K562 (cell line): Measurements from ENCODE around the gene ERN1. TPM values are rescaled to one million over a fixed set of nuclear protein-coding genes. Genes with fewer than 3 reads are reported as not detected.

ENCODE experiments used
- CLOCK ChIP-seq: fragments of 250-450 bp; sonication (Bioruptor Pico); IDR thresholded peaks from 2 replicates; pipeline ENCODE4 v1.4.0; 2020; ENCODE audit warnings: mild to moderate bottlenecking, moderate library complexity, borderline replicate concordance
- DNMT1 ChIP-seq: fragments of 450-650 bp; IDR thresholded peaks from 2 replicates; pipeline ENCODE4 v1.6.1; 2016; ENCODE audit warnings: antibody characterized with exemption, mild to moderate bottlenecking
- HDAC8 ChIP-seq: fragments of 450-650 bp; IDR thresholded peaks from 2 replicates; pipeline ENCODE4 v1.6.1; 2016; ENCODE audit warnings: mild to moderate bottlenecking, missing genetic modification characterization, moderate library complexity, missing compliant biosample characterization
- LEF1 ChIP-seq: fragments of 450-650 bp; IDR thresholded peaks from 2 replicates; pipeline ENCODE4 v1.6.1; 2016; ENCODE audit warnings: mild to moderate bottlenecking
- MED1 ChIP-seq: sonication (generic); formaldehyde crosslinking; IDR thresholded peaks from 2 replicates; pipeline ENCODE4 v1.8.1; 2023; ENCODE audit warnings: missing genetic modification reagents, borderline replicate concordance
- PATZ1 ChIP-seq: fragments of 250-450 bp; sonication (Bioruptor Pico); IDR thresholded peaks from 2 replicates; pipeline ENCODE4 v1.5.0; 2020; ENCODE audit warnings: mild to moderate bottlenecking, borderline replicate concordance
- PML ChIP-seq: IDR thresholded peaks from 2 replicates; pipeline ENCODE4 v1.6.1; 2012; ENCODE audit warnings: low read length, inconsistent platforms
- PURB ChIP-seq: sonication (generic); formaldehyde crosslinking; IDR thresholded peaks from 2 replicates; pipeline ENCODE4 v1.9.0; 2021; ENCODE audit warnings: low read depth, mild to moderate bottlenecking, missing genetic modification reagents
- SETDB1 ChIP-seq: IDR thresholded peaks from one replicate; pipeline ENCODE4 v1.6.1; 2012; ENCODE audit warnings: low read length, control low read depth, inconsistent platforms
- ZNF263 ChIP-seq: sonication (generic); formaldehyde crosslinking; IDR thresholded peaks from 2 replicates; pipeline ENCODE4 v1.8.0; 2022; ENCODE audit warnings: mild to moderate bottlenecking, missing genetic modification reagents, borderline replicate concordance
- ZNF57 ChIP-seq: fragments of 450-650 bp; formaldehyde crosslinking; IDR thresholded peaks from 2 replicates; pipeline ENCODE4 v1.4.0; 2020; ENCODE audit warnings: mild to moderate bottlenecking, moderate library complexity
- ZNF717 ChIP-seq: fragments of 250-450 bp; sonication (Bioruptor Pico); IDR thresholded peaks from 2 replicates; pipeline ENCODE4 v1.5.0; 2021
- polyA plus RNA-seq, 8 experiments: library from polyadenylated mRNA; depleted of rRNA in 4 of 8; stranded (reverse) in 5 of 8; unstranded in 3 of 8; fragments of >200 nt; fragmentation: Nextera tagmentation in 2 of 8; fragmentation: Illumina TruSeq in 1 of 8; extraction: Ambion mirVana in 2 of 8; extraction: Trizol in 1 of 8; gene quantifications; 2 replicates each; pipeline versions ENCODE4 v1.2.1 to v1.2.3, GENCODE V29; 2011 to 2014; ENCODE audit warnings: inconsistent platforms in 1 of 8, missing spikeins in 1 of 8
- total RNA-seq, 7 experiments: library from RNA; depleted of rRNA in 6 of 7; stranded (reverse); fragments of >200 nt in 6 of 7; fragmentation: Illumina TruSeq in 2 of 7; extraction: Trizol in 2 of 7; gene quantifications; 2 replicates each; pipeline versions ENCODE4 v1.2.1 to v1.2.3, GENCODE V29; 2011 to 2021; ENCODE audit warnings: low replicate concordance in 1 of 7
- TF ChIP-seq, protein P1 (sequence below): sonication (generic); formaldehyde crosslinking; IDR thresholded peaks from 2 replicates; pipeline ENCODE4 v1.8.0; 2022; ENCODE audit warnings: missing genetic modification reagents, mild to moderate bottlenecking, borderline replicate concordance
- TF ChIP-seq, protein P2 (sequence below), 2 experiments: fragments of 450-650 bp; conservative IDR thresholded peaks; 2 replicates each; pipeline ENCODE4 v1.6.1; 2017; ENCODE audit warnings: mild to moderate bottlenecking in 2 of 2, moderate library complexity in 2 of 2
- TF ChIP-seq, protein P3 (sequence below): fragments of 250-450 bp; sonication (Bioruptor Pico); IDR thresholded peaks from 2 replicates; pipeline ENCODE4 v1.5.0; 2021
- TF ChIP-seq, protein P4 (sequence below): fragments of 250-450 bp; sonication (Bioruptor Pico); IDR thresholded peaks from 2 replicates; pipeline ENCODE4 v1.5.0; 2020; ENCODE audit warnings: mild to moderate bottlenecking

Gene ERN1
- total and polyA plus RNA-seq, 9 of the 15 experiments (the other 6 are each of a cell fraction or from before 2014, with no cell fraction given): 2.1 to 22.5 (median 7.3) TPM

DNA sequence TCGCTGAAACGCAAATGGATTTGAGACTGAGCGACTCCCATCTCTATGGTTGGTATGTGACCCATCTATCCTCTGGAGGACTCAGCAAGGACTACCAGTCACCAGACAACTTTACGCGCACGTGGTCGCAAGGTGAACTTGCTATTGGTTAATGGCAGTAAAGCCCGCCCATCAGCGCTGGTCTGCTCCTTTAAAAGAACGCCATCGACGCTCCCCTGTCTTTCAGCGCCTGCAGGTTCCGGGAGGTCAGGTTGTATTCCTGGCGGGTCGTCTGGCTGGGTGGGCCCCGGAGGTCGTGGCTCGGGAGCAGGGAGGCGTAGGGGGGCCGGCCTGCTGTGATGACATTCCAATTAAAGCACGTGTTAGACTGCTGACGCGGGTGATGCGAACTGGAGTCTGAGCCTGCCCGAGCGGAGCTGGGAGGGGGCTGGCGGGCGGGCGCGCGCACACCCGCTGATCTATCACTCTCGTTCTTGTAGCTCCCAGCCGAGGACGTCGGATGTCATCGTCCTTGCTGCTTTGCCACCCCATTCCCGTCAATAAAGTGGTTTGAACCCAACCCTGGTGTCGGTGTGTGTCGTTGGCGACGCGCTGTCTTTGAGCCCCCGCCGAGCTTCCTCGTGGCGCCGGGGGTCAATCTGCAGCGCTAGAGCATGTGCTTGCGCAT, 15.9 kb upstream of the ERN1 start (continued):
- TF ChIP-seq, protein P1, sequence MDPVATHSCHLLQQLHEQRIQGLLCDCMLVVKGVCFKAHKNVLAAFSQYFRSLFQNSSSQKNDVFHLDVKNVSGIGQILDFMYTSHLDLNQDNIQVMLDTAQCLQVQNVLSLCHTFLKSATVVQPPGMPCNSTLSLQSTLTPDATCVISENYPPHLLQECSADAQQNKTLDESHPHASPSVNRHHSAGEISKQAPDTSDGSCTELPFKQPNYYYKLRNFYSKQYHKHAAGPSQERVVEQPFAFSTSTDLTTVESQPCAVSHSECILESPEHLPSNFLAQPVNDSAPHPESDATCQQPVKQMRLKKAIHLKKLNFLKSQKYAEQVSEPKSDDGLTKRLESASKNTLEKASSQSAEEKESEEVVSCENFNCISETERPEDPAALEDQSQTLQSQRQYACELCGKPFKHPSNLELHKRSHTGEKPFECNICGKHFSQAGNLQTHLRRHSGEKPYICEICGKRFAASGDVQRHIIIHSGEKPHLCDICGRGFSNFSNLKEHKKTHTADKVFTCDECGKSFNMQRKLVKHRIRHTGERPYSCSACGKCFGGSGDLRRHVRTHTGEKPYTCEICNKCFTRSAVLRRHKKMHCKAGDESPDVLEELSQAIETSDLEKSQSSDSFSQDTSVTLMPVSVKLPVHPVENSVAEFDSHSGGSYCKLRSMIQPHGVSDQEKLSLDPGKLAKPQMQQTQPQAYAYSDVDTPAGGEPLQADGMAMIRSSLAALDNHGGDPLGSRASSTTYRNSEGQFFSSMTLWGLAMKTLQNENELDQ: no peak
- TF ChIP-seq, protein P2, sequence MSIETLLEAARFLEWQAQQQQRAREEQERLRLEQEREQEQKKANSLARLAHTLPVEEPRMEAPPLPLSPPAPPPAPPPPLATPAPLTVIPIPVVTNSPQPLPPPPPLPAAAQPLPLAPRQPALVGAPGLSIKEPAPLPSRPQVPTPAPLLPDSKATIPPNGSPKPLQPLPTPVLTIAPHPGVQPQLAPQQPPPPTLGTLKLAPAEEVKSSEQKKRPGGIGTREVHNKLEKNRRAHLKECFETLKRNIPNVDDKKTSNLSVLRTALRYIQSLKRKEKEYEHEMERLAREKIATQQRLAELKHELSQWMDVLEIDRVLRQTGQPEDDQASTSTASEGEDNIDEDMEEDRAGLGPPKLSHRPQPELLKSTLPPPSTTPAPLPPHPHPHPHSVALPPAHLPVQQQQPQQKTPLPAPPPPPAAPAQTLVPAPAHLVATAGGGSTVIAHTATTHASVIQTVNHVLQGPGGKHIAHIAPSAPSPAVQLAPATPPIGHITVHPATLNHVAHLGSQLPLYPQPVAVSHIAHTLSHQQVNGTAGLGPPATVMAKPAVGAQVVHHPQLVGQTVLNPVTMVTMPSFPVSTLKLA (conservative IDR thresholded peaks at IDR 0.05): peak; percentile 94 to 97
- TF ChIP-seq HDAC8 (tag) (no peak), CLOCK (CRISPR knock-in tag) (no peak), LEF1 (peak; percentile 49; the same call in 1 of the 2 replicates), ZNF57 (no peak), SETDB1 (no peak), PML (peak; percentile 98), DNMT1 (no peak), ZNF263 (no peak; the same call in 1 of the 2 replicates), PURB (no peak), MED1 (CRISPR knock-in tag) (no peak), PATZ1 (CRISPR knock-in tag) (no peak), ZNF717 (0 out of 2 replicates have a peak, but pooled peaks have one; percentile 80)
- TF ChIP-seq, protein P3, sequence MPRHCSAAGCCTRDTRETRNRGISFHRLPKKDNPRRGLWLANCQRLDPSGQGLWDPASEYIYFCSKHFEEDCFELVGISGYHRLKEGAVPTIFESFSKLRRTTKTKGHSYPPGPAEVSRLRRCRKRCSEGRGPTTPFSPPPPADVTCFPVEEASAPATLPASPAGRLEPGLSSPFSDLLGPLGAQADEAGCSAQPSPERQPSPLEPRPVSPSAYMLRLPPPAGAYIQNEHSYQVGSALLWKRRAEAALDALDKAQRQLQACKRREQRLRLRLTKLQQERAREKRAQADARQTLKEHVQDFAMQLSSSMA (CRISPR knock-in tag): 0 out of 2 replicates have a peak, but pooled peaks have one; percentile 79
- TF ChIP-seq, protein P4, sequence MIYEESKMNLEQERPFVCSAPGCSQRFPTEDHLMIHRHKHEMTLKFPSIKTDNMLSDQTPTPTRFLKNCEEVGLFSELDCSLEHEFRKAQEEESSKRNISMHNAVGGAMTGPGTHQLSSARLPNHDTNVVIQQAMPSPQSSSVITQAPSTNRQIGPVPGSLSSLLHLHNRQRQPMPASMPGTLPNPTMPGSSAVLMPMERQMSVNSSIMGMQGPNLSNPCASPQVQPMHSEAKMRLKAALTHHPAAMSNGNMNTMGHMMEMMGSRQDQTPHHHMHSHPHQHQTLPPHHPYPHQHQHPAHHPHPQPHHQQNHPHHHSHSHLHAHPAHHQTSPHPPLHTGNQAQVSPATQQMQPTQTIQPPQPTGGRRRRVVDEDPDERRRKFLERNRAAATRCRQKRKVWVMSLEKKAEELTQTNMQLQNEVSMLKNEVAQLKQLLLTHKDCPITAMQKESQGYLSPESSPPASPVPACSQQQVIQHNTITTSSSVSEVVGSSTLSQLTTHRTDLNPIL (CRISPR knock-in tag): no peak
